Astrocyte of the hippocampus (primary cell): ENCODE data around the gene NUDT9.

Source experiments
- DNase-seq: peaks from one replicate; pipeline ENCODE4 v3.0.0; 2011; ENCODE audit warnings: low read depth, low spot score

NUDT9 gene

DNA sequence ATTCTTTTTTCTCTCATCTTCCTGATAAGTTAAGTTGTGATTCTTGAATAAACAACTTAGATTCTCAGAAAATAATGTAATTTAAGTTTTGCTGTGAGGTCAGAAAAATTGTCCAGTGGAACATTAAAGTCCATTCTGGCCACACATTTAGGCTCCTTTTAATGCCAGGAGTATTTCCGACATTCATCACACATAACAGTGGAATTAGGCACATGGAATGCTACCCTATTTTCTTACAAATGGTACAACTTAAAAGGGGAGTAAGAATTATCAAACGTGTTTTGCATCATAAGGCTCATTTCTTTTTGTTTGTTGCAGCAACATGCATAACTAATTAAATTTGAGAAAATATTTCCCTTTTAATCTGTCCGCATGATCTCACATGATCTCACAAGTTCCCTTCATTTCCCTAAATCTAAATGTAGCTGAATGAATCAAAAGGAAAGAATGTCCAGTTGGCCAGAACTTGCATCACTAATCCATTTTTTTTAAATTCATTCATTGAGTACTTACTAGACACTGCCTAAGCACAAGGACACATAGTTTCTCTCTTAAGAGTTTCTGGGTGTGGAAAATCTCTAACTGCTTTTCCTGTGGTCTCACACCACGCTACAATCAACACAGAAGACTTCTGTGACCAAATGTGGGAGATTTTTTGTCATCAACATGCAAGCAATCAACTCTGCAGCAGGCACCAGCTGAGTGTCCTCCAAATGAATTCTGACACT is 84.8 kb downstream of the NUDT9 start:
- DNase-seq: peak; percentile 85
